ENCODE data around the gene MEGF11. TPM values are rescaled to one million over a fixed set of nuclear protein-coding genes. Genes with fewer than 3 reads are reported as not detected.

Gene MEGF11
- polyA plus RNA-seq, 1 donor: 3.9 TPM

DNA sequence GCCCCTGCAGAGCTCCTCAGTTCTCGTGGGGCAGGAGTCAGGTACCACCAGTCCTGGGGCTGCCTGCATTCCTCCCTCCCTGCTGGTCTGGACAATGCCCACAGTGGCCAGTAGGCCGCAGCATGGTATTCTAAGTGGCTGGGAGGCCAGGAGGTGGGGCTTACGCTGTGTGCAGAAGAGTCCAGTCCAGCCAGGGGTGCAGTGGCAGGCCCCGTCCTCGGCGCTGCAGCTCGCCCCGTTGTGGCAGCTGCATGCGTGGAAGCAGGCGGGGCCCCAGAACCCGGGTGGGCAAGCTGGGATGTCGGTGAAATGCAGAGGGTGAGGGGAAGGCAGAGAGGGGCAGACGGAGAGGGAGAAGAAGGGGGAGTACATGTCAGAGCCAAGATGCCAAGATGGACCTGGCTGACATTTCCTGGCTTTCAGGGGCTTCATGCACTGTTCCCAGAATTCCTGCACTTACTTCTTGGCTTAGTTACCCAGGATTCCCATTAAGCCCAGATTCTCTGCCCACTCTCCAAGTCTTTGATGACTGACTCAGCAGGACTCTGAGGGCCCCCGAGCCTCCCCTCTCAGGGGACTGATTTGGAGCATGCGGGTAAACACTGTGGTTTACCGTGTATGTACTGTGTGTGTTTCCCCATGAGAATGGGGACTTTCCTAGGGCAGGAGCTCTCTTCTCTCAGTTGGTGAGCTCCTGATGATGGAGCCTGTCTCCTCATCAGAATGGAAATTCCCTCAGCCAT, 336.7 kb downstream of the MEGF11 start:
- DNase-seq: peak; percentile 70

DNA sequence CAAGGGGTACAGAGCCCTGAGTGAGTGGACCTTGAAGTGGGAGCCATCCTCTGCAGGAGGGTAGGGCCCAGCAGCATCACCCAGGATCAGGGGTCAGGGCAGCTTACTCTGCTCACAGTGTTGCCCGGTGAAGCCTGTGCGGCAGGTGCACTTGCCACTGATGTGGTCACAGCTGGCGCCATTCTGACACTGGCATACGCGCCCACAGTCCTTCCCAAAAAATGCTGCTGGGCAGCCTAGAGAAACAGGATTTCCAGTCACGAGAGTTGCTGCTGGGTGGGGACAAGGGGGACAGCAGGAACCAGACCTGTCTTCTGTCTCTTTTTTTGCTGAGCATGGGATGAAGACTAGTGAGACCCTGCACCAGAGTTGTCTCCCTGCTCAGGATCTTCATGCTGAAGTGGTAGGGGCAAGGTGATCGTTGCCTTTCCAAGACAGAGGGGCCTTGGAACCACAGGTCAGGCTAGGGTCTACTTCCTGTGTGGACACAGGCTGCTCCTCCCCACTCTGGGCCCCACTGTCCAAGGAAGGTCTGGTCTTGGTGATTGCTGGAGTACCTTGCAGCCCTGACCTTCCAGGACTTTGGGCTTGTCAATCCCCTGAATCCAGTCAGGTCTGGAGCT, 337.4 kb downstream of the MEGF11 start:
- no peak for DNase-seq

DNA sequence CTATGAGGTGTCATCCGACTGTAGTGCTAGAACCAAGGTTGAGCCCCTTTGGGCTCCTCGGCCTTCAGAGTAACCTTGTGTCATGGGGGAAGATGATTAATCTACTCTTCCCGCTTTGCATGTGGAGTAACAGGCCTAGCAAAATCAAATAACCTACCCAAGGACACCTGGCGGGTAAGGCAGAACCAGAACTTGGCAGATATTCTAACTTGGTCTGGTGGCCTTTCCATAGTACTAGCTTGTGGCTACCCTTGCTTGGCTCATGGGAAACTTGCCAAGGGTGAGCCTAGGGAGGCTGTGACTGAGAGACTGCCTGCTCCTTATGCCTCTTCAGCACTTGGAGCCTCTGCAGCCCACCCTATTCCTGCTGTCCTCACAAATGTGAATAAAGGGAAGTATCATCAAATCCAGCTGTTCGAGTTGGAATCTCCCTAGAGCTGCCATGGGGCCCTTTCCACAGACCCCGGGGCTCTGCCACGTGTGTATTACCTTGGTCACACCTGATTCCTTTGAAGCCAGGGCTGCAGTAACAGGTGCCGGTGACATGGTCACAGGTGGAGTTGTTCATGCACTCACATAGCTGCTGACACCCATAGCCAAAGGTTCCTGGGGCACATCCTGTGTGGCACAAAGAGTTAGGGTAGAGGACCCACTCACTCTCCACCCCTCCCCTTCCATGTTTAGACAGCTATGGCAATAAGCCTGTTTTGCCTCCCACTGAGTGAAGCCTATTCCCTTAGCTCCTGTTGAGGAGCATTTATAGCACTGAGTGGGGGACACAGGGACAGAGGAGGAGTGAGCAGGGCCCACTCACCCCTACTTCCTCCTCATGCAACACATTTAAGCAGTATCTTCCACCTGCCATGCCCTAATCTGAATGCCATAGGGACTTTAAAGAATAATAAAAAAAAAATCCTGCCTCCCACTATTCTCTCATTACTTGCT, 338.3 kb downstream of the MEGF11 start:
- DNase-seq: no peak

DNA sequence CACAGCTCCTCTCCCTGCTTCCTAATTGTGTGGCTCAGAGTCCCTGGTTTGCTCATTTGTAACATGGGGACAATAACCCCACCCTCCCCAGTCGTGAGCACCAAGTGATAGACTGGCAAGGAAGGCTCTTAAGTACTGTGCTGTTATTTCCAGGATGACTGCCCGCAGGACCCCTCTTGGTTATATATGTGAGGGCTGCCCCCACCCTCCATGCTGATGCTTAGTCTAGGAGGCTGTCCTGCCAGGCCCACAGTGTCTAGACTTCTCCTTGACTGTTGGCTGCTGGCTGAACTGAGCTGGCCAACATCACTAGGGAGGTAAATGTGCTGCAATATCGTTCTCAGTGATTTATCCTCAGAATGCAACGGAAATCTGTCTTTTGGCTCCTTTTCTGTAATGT, 339.2 kb downstream of the MEGF11 start:
- no peak for DNase-seq

DNA sequence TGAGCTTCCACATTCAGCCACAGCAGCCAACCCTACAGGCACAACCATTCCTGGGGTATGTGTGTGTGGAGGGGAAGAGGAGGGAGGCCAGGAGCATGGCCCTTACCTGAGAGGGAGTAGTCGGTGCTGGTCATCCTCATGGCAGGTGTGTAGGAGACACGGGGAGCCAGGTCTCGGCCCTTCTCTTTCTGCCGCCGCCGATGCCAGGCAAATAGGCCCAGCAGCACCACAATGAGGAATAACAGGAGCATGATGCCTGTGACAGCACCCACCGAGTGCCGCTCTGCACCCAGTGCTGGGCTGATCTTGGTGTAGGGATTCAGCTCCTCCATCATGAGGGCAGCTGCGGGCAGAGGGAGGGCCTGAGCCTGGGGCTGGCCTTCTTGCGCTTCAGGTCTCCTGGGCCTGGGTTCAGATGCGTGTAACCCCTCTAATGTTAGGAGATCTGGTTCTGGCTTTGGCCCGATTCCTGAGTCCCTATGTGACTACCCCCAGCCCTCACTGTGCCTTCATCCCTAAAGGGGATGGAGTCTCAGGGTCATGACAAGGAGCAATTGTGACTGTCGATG, 339.8 kb downstream of the MEGF11 start:
- no peak for DNase-seq

DNA sequence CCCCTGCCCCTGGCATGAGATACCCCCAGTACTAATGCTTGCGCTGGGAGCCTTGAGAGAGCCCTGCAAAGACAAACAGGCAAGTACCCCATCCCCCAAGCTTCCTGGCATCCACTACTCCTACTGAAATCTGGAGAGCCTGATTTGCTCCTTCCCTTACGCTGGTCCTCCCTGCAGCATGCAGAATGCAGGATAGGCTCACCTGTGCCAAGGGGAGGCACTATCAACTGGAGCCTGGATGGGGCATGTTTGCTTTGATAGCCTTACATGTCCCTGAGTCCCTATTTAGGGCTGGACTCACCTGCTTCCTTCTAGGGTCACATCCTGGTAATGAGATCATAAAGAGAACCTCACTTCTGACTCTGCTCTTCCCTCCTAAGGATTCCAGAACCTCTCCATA, 341.3 kb downstream of the MEGF11 start:
- DNase-seq: no peak

DNA sequence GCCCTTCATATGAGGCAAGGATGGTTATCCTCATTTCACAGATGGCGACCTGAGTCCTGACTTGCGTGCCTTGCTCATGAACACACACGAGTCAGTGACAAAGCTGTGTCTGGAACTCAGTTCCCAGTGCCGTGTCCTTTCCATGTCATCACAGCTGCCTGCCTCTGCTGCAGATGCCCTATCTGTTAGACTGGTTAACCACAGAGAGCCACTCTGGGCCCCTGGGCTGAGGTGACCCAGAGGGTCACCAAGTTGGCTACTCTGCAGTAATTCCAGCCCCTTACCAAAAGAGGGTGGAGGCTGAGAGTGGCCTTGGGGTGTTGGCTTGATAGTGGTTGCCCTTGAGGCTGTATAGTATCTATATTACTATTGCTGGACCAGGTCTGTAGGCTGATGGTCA, 343.2 kb downstream of the MEGF11 start:
- DNase-seq: no peak

DNA sequence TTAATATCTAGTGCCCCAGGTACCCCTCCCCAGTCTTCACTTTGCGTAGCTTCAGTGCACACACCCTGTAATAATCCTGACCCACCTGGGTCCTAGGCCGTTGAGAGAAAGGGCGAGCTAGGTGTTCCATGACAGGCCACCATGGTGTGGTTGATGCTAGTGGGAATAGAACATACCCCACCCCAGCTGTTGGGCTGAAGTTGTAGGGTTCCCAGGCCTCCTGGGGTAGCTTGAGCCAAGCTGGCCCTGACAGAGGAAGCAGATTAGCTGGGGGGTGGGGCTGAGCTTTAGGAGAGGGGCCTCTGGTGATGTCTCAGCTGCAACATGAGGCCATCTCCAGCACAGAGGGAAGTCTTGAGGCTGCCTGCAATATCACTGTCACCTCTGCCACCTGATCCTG, 343.7 kb downstream of the MEGF11 start:
- no peak for DNase-seq

DNA sequence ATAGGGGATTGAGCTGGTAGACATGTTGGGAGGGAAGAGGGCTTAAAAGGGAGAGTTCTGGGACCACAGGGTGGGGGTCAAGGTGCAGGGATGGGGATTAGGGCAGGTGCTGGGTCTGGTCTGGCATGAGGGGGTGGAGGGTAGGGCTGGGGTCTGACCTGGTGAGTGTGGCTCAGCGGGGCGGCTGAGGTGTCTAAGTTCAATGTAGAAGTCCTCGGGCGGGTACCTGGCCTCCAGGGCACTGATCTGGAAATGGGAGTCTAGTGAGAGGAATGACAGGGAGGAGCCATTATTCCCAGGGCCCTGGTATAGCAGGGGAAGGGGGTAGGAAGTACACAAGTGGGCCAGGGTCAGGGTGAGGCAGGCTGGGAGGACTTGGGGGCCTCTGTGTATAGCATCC, 344.7 kb downstream of the MEGF11 start:
- no peak for DNase-seq

DNA sequence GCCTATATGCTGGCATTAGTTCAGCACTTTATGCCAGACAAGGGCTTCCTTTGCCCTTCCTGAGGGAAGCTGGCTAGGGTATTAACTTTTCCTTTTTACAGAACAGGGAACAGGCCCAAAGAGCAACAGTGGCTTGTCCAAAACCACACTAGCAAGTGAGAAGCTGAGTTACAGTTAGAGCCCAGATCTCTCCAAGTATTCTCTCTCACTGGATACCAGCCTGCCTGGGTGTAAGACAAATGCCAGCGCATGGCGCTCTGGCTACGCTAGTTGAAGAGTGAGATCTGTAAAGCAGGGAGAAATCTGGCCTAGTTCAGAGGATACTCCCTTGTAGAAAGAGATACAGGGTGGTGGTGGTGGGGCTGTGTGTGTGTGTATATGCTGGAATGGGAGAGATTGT, 345.9 kb downstream of the MEGF11 start:
- no peak for DNase-seq

DNA sequence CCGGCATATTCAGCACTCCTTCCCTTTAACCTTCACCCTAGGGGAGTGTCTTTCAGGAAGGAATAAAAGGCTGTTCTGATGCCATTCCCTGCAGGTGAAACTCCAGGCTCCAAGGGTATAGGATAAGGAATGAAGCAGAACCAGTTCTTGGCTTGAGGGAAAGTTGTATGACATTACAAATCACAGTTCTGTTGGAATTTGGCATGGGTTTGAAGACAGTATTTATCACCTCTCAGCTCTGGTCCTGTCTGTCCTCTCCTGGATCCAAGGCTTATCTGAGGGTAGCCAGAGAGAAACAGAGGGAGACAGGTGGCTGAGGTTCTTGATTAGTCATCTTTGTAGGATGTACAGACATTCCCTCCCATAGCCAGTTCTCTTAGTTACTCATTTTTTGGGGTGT, 347.2 kb downstream of the MEGF11 start:
- no peak for DNase-seq

DNA sequence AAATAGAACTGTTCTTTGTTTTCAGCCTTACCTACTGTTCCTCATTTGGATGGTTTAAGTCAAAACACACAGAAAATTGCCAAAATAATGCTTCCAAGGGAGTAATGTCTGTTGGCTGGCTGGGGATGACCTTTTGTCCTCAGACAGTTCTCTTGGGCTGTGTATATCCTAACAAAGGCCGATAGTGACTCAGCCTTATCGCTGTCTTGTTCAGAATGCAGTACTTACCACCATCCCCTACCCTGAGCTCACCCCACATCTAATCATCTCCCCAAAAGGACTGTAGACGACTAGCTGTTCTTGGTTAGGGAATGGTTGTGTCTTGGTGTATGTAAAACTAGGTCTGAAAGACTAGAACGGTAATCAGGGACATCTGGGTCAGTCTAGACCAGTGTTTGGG, 349.2 kb downstream of the MEGF11 start:
- DNase-seq: no peak

DNA sequence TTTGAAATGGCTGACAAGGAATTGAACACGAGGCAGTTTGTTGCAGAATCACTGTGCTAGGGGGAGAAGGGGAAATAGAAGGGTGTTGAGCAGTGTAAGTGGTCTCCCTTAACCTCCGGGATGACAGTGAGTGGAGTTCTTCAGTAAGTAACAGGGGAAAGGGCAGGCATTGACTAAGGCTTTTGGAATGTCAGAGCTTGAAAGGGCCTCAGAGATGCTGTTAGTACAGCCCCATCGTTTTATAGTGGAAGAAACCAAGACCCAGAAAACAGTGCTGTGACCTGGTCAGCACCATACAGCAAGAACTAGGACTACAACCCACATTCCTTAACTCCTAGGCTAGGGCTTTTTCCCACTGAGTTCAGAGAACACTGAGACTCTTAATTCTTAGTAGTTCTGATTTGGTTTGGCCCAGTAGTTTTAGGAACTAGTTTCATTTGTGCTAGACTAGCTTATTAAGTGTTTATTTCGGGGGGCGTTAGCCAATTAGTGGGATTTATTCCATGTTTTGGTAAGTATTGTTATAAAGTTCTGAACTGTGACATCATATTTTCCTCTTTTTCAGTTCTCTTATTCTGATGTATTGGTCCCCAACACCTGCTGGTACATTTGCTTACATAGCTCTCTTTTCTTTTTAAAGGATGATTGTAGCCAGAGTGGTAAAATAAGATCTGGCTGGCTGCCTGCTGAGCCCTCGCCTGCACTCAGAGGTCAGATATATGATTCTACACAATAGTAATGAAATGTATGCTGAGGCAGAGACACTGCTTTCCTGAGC, 350.1 kb downstream of the MEGF11 start:
- no peak for DNase-seq

DNA sequence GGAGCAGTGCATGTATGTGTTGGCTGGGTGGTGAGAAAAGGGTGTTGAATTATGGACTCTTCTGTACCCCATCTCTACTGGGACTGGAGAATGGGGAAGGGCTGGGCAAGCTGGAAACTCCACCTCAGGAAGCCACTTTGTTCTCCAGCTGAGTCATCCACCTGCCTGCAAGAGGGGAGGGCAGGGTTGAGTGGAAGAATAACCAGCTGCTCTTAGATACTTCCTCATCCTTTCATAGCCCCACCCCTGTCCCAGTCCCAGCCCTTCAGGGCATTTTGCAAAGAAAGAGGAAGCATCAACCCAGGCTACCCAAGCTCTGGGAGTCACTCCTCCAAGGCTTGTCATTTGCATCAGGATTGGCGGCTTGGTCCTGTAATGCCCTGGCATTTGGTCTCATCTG, 351.2 kb downstream of the MEGF11 start:
- DNase-seq: no peak

DNA sequence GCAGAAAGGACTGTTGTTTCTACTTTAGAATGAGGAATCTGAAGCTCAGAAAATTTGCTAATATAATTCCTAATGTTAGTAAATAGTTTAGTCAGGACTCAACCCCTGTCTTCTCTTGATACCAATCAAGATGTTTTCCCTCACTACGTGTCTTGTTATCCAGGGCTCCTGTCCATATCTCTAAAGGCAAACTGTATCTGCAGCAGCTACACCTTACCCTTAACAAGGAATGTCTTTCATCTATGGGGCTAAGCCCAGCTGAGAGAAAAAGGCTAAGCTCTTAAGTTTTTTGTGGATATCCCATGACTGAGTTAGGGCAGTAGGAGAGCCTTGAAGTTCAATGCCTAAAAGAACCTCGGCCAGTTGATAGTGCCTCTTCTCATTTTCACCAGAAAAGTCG, 351.7 kb downstream of the MEGF11 start:
- DNase-seq: no peak

DNA sequence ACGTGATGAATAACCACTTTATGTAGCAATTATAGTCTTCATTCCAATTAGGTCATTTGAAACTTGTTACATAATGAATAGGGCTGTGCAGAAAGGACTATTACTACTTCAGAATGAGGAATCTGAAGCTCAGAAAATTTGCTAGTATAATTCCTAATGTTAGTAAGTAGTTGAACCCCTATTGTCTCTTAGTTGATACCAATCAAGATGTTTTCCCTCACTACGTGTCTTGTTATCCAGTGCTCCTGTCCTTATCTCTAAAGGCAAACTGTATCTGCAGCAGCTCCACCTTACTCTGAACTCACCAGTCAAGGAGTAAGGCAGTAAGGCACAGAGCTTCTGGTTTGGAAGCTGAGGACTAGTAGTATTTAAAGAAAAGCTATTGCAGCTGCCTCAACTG, 352.2 kb downstream of the MEGF11 start:
- DNase-seq: no peak

DNA sequence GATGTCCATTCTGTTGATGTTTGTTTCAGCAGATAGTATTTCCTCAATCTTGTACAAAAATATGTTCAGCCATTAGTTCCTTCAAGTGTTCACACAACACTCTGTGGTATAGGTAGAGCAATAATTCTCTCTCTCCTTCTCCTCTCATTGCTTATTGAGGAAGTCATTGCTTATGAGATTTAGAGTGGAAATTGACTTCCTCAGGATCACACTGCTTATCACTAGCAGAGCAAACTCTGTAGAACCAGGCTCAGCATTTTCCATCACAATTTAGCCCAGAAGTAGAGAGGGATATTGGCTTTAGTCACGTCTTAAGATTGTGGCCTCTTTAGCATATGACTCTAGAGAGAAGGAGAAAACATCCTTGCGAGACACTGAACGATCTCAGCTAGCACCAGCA, 353.1 kb downstream of the MEGF11 start:
- DNase-seq: no peak

DNA sequence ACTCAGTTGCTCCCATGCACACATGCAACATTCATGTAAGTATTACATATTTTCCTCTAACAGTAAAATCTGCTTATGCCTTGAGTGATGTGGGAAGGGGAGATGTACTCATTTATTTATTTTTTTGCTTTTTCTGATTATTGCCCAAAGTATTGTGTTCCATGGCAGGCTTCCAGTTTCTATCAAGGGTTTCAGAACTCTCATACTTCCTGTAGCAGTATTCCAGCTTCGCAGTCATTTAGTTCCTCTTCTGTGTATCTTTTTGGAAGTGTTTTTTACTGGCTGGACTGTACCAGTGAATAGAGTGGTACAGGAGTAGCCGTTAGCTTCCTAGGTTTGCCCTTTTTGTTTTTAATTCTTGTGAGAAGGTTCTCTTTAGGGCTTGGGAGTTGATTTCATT, 357.3 kb downstream of the MEGF11 start:
- DNase-seq: no peak

DNA sequence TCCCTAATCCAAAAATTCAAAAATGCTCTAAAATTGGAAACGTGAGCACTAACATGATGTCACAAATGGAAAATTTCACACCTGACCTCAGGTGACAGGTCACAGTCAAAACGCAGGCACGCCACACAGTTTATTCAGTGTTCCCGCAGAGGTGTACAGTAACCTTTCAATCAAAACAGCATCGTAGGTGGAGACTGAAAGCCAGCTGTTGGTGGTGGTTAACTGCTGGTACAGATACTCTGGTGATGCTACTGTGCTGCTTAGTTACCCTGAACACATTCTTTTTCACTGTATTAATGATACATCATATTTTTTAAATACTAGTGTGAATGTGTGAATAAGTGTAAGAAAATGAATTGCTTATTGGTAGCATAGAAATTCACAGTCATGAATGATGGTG, 360.5 kb downstream of the MEGF11 start:
- no peak for DNase-seq

DNA sequence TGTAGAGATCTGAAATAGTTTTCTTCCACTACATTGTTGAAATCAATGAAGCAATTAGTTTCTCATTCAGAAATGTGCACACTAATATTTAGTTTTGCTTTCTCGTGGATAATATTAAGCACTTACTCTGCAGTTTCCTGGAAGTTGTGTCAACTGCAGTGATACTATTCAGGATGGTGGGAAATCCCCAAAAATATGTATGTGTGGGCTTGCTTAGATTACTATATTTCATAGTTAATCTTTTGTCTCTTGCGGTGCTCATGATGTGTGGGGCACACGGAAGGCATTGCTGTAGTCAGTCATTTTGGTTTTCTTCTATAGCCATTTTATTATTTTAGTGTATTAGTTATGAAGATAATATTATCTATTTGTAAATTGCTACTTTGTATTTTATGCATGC, 364.6 kb downstream of the MEGF11 start:
- no peak for DNase-seq

DNA sequence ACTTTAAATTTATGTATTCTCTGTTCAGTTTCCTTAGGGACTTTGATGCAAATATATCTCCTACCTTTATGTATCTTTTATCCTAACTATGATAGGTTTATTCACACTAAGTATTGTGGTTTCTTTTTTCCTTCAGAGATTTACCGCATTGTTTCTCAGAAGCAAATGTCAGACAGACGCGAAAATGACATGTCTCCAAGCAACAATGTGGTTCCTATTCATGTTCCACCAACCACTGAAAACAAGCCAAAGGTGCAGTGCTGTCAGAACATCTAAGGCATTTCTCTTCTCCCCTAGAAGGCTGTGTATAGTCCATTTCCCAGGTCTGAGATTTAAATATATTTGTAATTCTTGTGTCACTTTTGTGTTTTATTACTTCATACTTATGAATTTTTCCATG, 366.0 kb downstream of the MEGF11 start:
- no peak for DNase-seq

DNA sequence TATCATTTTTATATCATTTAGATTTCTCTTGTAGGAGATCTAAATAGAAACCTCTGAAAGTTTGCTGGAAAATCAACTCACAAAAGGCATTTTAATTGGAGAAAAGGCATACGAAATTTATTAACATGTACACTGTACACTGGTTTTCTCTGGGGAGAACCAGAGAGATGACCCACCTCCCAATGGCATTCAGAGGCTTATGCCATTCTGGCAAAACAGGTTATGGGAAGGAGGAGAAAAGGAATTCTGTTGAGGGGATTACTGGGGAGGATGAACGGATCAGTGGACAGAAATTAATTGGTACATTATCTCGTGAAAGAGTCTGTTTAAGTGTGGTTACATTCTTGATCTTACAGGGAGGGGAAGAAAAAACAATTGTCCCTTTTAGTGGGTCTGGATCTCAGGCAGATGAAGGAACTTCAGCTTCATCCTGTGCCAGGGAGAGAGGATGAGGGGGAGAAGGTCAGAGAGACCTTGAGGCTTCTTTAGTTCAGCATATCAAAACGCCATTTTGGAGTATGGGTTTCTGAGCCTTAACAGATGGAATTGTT, 367.8 kb downstream of the MEGF11 start:
- no peak for DNase-seq
